DND-41 (cell line): ENCODE data around the gene SHISA6.

Experiments
- ATAC-seq: fragments of 200-7000 bp; cut with Tn5 transposase; 3 replicates; pipeline ENCODE4 v1.9.1; 2021; ENCODE audit warnings: low read depth; ENCODE audit not compliant: insufficient read depth
- DNase-seq: peaks from one replicate; pipeline ENCODE4 v3.0.0-alpha.2; 2020
- H2AFZ ChIP-seq: 2 replicates; pipeline ENCODE4 v1.6.0; 2012; ENCODE audit warnings: low read depth, low read length
- H3K27ac ChIP-seq: 2 replicates; pipeline ENCODE4 v1.5.1; 2012; ENCODE audit warnings: low read length, inconsistent platforms
- H3K27me3 ChIP-seq: fragments of 200-600 bp; sonication (generic); 2 replicates; pipeline ENCODE4 v1.6.0; 2012; ENCODE audit warnings: low read length, mild to moderate bottlenecking, inconsistent platforms; ENCODE audit not compliant: insufficient read depth, poor library complexity
- H3K36me3 ChIP-seq: 2 replicates; pipeline ENCODE4 v1.5.1; 2012; ENCODE audit warnings: low read length, inconsistent platforms; ENCODE audit not compliant: insufficient read depth
- H3K4me1 ChIP-seq: 2 replicates; pipeline ENCODE4 v1.5.1; 2012; ENCODE audit warnings: mild to moderate bottlenecking, low read length; ENCODE audit not compliant: insufficient read depth
- H3K4me2 ChIP-seq: 2 replicates; pipeline ENCODE4 v1.6.0; 2012; ENCODE audit warnings: mild to moderate bottlenecking, moderate library complexity, low read length, inconsistent platforms; ENCODE audit not compliant: insufficient read depth
- H3K4me3 ChIP-seq, 2 experiments: fragments of 200-600 bp in 1 of 2; shearing (Covaris generic) in 1 of 2; 2 replicates each; pipeline ENCODE4 v1.5.1; 2012 to 2016; ENCODE audit warnings: inconsistent platforms in 2 of 2, low read length in 2 of 2, mild to moderate bottlenecking in 2 of 2, low read depth in 1 of 2, moderate library complexity in 1 of 2
- H3K79me2 ChIP-seq: 2 replicates; pipeline ENCODE4 v1.6.0; 2012; ENCODE audit warnings: low read length, inconsistent platforms; ENCODE audit not compliant: insufficient read depth
- H3K9ac ChIP-seq: 2 replicates; pipeline ENCODE4 v1.6.0; 2012; ENCODE audit warnings: low read depth, mild to moderate bottlenecking, inconsistent platforms, low read length, moderate library complexity
- H3K9me3 ChIP-seq: 2 replicates; pipeline ENCODE4 v1.5.1; 2012; ENCODE audit warnings: low read length, moderate library complexity, mild to moderate bottlenecking, inconsistent platforms; ENCODE audit not compliant: insufficient read depth, severe bottlenecking
- H4K20me1 ChIP-seq: 2 replicates; pipeline ENCODE4 v1.6.0; 2012; ENCODE audit warnings: low read length; ENCODE audit not compliant: insufficient read depth
- CTCF ChIP-seq: IDR thresholded peaks from 2 replicates; pipeline ENCODE4 v1.5.1; 2012; ENCODE audit warnings: borderline replicate concordance, low read length, moderate library complexity, mild to moderate bottlenecking; ENCODE audit not compliant: poor library complexity, severe bottlenecking; ENCODE audit errors: extremely low read depth
- EZH2 ChIP-seq: IDR thresholded peaks from 3 replicates; pipeline ENCODE4 v1.6.1; 2012; ENCODE audit warnings: borderline replicate concordance, low read depth, mild to moderate bottlenecking, moderate library complexity, low read length, inconsistent platforms; ENCODE audit not compliant: severe bottlenecking

SHISA6 gene

GRCh38 chr17:11221196-11221595, 19.8 kb upstream of the SHISA6 start:
- no peak overlapping the region for H3K4me3 ChIP-seq
- ATAC-seq: no peak

GRCh38 chr17:11221721-11222120, 19.3 kb upstream of the SHISA6 start:
- Histone ChIP-seq H3K27me3 (peaks cover 2% of the 10 kb centered on the region), H3K9me3 (no peaks in the 10 kb centered on the region), H3K4me1 (no peaks in the 10 kb centered on the region), H3K4me3 (no peak overlapping the region), H3K27ac (no peak overlapping the region), H3K9ac (no peak overlapping the region), H3K79me2 (no peaks in the 10 kb centered on the region), H4K20me1 (no peaks in the 10 kb centered on the region), H3K4me2 (no peak overlapping the region), H2AFZ (no peak overlapping the region), H3K36me3 (no peaks in the 10 kb centered on the region)
- DNase-seq: no peak
- no peak for ATAC-seq
- TF ChIP-seq EZH2: no peak
- TF ChIP-seq CTCF: no peak

More at GRCh38 chr17:11221196-11221595, 19.8 kb upstream of the SHISA6 start:
- no peaks in the 10 kb centered on the region for H3K79me2 ChIP-seq
- no peaks in the 10 kb centered on the region for H3K4me1 ChIP-seq
- H2AFZ ChIP-seq: no peak overlapping the region
- no peaks in the 10 kb centered on the region for H3K36me3 ChIP-seq
- H3K27ac ChIP-seq: no peak overlapping the region
- H3K27me3 ChIP-seq: peaks cover 2% of the 10 kb centered on the region
- no peaks in the 10 kb centered on the region for H4K20me1 ChIP-seq
- no peaks in the 10 kb centered on the region for H3K9me3 ChIP-seq
- no peak for DNase-seq
- TF ChIP-seq CTCF (no peak), EZH2 (no peak)
- no peak overlapping the region for H3K9ac ChIP-seq
- H3K4me2 ChIP-seq: no peak overlapping the region

GRCh38 chr17:11238705-11239104, 2.3 kb upstream of the SHISA6 start:
- Histone ChIP-seq H4K20me1 (no peaks in the 10 kb centered on the region), H3K9me3 (no peaks in the 10 kb centered on the region), H3K79me2 (no peaks in the 10 kb centered on the region), H3K27ac (no peak overlapping the region), H3K36me3 (no peaks in the 10 kb centered on the region), H2AFZ (no peak overlapping the region), H3K4me3 (no peak overlapping the region), H3K27me3 (no peaks in the 10 kb centered on the region), H3K4me2 (no peak overlapping the region), H3K4me1 (no peaks in the 10 kb centered on the region), H3K9ac (no peak overlapping the region)
- no peak for TF ChIP-seq EZH2
- DNase-seq (peak; percentile 6), ATAC-seq (peak; percentile 54; the same call in 2 of the 3 replicates)

- Histone ChIP-seq H3K36me3 (no peaks in the 10 kb centered on the region), H3K4me2 (no peak overlapping the region), H4K20me1 (no peaks in the 10 kb centered on the region), H3K9me3 (no peaks in the 10 kb centered on the region), H3K4me3 (no peak overlapping the region), H2AFZ (no peak overlapping the region), H3K27ac (no peak overlapping the region), H3K27me3 (no peaks in the 10 kb centered on the region), H3K9ac (no peak overlapping the region), H3K79me2 (no peaks in the 10 kb centered on the region), H3K4me1 (no peaks in the 10 kb centered on the region)
- DNase-seq (no peak), ATAC-seq (no peak)
- TF ChIP-seq CTCF: no peak
- no peak for TF ChIP-seq EZH2
These were observed 1.5 kb upstream of the SHISA6 start for GRCh38 chr17:11239379-11239970.
